Pancreas (tissue), 10 donors: Measurements from ENCODE around the gene DNASE1L3. TPM values are rescaled to one million over a fixed set of nuclear protein-coding genes. Genes with fewer than 3 reads are reported as not detected.

Experiments
- ATAC-seq, 4 donors: fragments of 200-7000 bp; cut with Tn5 transposase; one replicate each; pipeline versions ENCODE4 v1.8.0 to v1.9.1; 2020; ENCODE audit warnings: mild to moderate bottlenecking in 4 of 4, moderate library complexity in 4 of 4
- DNase-seq, 6 donors: peaks; one replicate each; pipeline ENCODE4 v3.0.0-alpha.2; 2020
- FAIRE-seq: peaks from 2 replicates; lab custom pipeline; 2012; peaks lifted over from hg19 to GRCh38; lab: Jason Lieb, UNC
- H3K27ac ChIP-seq, 4 donors: fragments of 200-600 bp; sonication (generic); 1 replicate in 3 of 4; 2 replicates in 1 of 4; pipeline versions ENCODE4 v1.5.0 to v1.8.0; 2020
- H3K27me3 ChIP-seq, 4 donors: fragments of 200-600 bp; one replicate each; pipeline ENCODE4 v1.8.0; 2021
- H3K36me3 ChIP-seq, 3 donors: fragments of 200-600 bp; sonication (generic) in 1 of 3; one replicate each; pipeline versions ENCODE4 v1.5.0 to v1.8.0; 2020 to 2021
- H3K4me1 ChIP-seq, 3 donors: fragments of 200-600 bp; one replicate each; pipeline ENCODE4 v1.8.0; 2021
- H3K4me3 ChIP-seq, 4 donors: fragments of 200-600 bp; sonication (generic) in 2 of 4; one replicate each; pipeline versions ENCODE4 v1.5.0 to v1.8.0; 2020 to 2021
- H3K9me3 ChIP-seq, 4 donors: fragments of 200-600 bp; one replicate each; pipeline ENCODE4 v1.8.0; 2021
- CTCF ChIP-seq, 4 donors: fragments of 200-600 bp; sonication (generic) in 3 of 4; IDR thresholded peaks; one replicate each; pipeline versions ENCODE4 v1.5.0 to v1.8.0; 2021; ENCODE audit warnings: antibody characterized with exemption in 4 of 4
- WGBS, 2 donors: extraction: QIAGEN DNeasy Blood & Tissue Kit; methylation state at CpG; one replicate each; pipeline ENCODE4 v1.1.7; 2013; 5-methylcytosine and 5-hydroxymethylcytosine counted together
- intact Hi-C, 3 donors: fragments of 100-400 bp; cut with DNase I; formaldehyde crosslinking; loops; one replicate each; pipeline versions ENCODE4 v1.11.1 to v1.14.2; 2022
- polyA plus RNA-seq, 2 donors: library from polyadenylated mRNA; stranded (reverse); fragments of 200-250 nt; gene quantifications; one replicate each; pipeline ENCODE4 v1.2.3, GENCODE V29; 2013
- total RNA-seq, 6 donors: library from RNA; stranded (reverse); fragmentation: NEBNext Ultra II Directional in 4 of 6; extraction: Animal tissue kit (Norgen Biotek cat#: 25700) in 4 of 6; gene quantifications; one replicate each; pipeline versions ENCODE4 v1.2.1 to v1.2.4, GENCODE V29; 2021 to 2023
- donor health status: healthy with polysubstance abuse.
- donor health status: DM: no; HTN: no; CAD: no; lungs with moderate emphysema.
- donor health status: DM: no; HTN: no; CAD: no.
- donor health status: control.
- donor health status: control.
- donor health status: Bipolar disorder and iron deficiency.
- donor health status: DM: yes; HTN: yes; CAD: no.
- donor health status: DM: no; HTN: no; CAD: no.
- donor health status: DM: no; HTN: no; CAD: no.
- donor health status: DM: yes; HTN: yes; CAD: no.

DNASE1L3 gene
- total and polyA plus RNA-seq, 8 donors, result 0.20 to 0.49 (median 0.36) TPM; not detected in 2

- Histone ChIP-seq H3K4me1 (peaks cover 7 to 18% (median 13%) of the 10 kb centered on the region in 3 donors), H3K27me3 (no peaks in the 10 kb centered on the region), H3K36me3 (no peaks in the 10 kb centered on the region), H3K4me3 (no peak overlapping the region), H3K9me3 (no peaks in the 10 kb centered on the region), H3K27ac (no peak overlapping the region)
- no peak for TF ChIP-seq CTCF (IDR thresholded peaks at IDR 0.05)
- no peak for ATAC-seq
- 80 to 100% methylated on average over 1 of the region's 1 CpG for WGBS, 2 donors
- DNase-seq, result no peak
- intact Hi-C loops, result loop anchor here (5.0 to 10.0 kb wide), 3 partner anchors 114 to 234 kb away; no protein-coding TSS in a partner anchor
- no peak for FAIRE-seq
Measured at GRCh38 chr3:58180940-58181587, 29.7 kb downstream of the DNASE1L3 start.

- no peak for TF ChIP-seq CTCF (IDR thresholded peaks at IDR 0.05)
- 83 to 91% methylated on average over 12 of the region's 12 CpGs for WGBS, 2 donors
- Histone ChIP-seq H3K27me3 (no peaks in the 10 kb centered on the region), H3K27ac (no peak overlapping the region), H3K4me1 (peaks cover 15 to 25% (median 21%) of the 10 kb centered on the region in 3 donors), H3K4me3 (no peak overlapping the region), H3K9me3 (no peaks in the 10 kb centered on the region), H3K36me3 (no peaks in the 10 kb centered on the region)
- DNase-seq (peak in 1 of 6 donors; percentile 50), FAIRE-seq (no peak), ATAC-seq (no peak)
- intact Hi-C loops, result loop anchor here (5.0 to 10.0 kb wide), 3 partner anchors 115 to 235 kb away; no protein-coding TSS in a partner anchor
Measured at GRCh38 chr3:58180099-58180880, 30.5 kb downstream of the DNASE1L3 start.

- no peak for TF ChIP-seq CTCF (IDR thresholded peaks at IDR 0.05)
- Histone ChIP-seq H3K9me3 (no peaks in the 10 kb centered on the region), H3K36me3 (no peaks in the 10 kb centered on the region), H3K4me3 (no peak overlapping the region), H3K27me3 (no peaks in the 10 kb centered on the region), H3K4me1 (peaks cover 23 to 33% (median 29%) of the 10 kb centered on the region in 3 donors), H3K27ac (no peak overlapping the region)
- ATAC-seq, result no peak
- no peak for FAIRE-seq
- DNase-seq, result peak in 1 of 6 donors; percentile 53
- intact Hi-C loops, result loop anchor here (5.0 to 10.0 kb wide), 3 partner anchors 115 to 235 kb away; no protein-coding TSS in a partner anchor
- 90 to 97% methylated on average over 13 of the region's 13 CpGs for WGBS, 2 donors
Measured at GRCh38 chr3:58179235-58180098, 31.3 kb downstream of the DNASE1L3 start.

GRCh38 chr3:58178528-58179234, 32.1 kb downstream of the DNASE1L3 start:
- Histone ChIP-seq H3K36me3 (no peaks in the 10 kb centered on the region), H3K27ac (no peak overlapping the region), H3K4me1 (peaks cover 29 to 41% (median 37%) of the 10 kb centered on the region in 3 donors), H3K9me3 (no peaks in the 10 kb centered on the region), H3K4me3 (no peak overlapping the region), H3K27me3 (no peaks in the 10 kb centered on the region)
- DNase-seq, result peak in 1 of 6 donors; percentile 52
- no peak for ATAC-seq
- intact Hi-C loops, result no loop called here
- no peak for TF ChIP-seq CTCF (IDR thresholded peaks at IDR 0.05)
- FAIRE-seq, result no peak
- WGBS, 2 donors, result 75 to 79% methylated on average over 17 of the region's 17 CpGs
